Measurements from ENCODE around the gene PLPP4. TPM values are rescaled to one million over a fixed set of nuclear protein-coding genes. Genes with fewer than 3 reads are reported as not detected.

PLPP4 gene
- total and polyA plus RNA-seq, 2 donors = 0.14 to 0.27 TPM

DNA sequence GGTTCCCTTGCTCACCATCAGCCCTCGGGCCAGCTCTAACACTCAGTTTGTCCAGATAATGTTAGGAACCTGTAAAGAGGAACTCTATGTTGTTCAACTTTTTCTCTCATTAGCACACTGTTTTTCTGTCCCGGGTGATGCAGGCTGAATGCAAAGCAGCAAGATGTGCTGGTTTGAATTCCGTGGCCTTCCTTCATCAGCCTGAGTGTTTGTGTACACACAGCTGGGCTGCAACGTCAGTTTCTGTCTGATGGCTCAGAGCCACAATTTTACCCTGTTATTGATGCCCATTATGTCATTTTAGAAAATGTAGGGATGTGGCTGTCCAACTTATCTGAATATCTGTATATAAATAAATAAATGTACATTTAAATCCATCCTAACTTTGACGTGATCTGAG lies 152.0 kb downstream of the PLPP4 start:
- H3K36me3 ChIP-seq (ENCODE audit: control insufficient read depth in 2 of 2, insufficient read depth in 2 of 2, low read length in 1 of 2) = no peaks in the 10 kb centered on the region
- H3K4me3 ChIP-seq (ENCODE audit: low read length in 2 of 2) = no peak overlapping the region
- H3K9me3 ChIP-seq (ENCODE audit: control insufficient read depth in 2 of 2, insufficient read depth in 1 of 2, low read length in 1 of 2) = no peaks in the 10 kb centered on the region
- no peak for DNase-seq (ENCODE audit: low read depth in 6 of 9, low spot score in 9 of 9)
- 81% methylated on average over 5 of the region's 5 CpGs for WGBS
- H3K27ac ChIP-seq (ENCODE audit: low read depth in 1 of 2, low read length in 1 of 2) = no peak overlapping the region
- H3K27me3 ChIP-seq (ENCODE audit: control insufficient read depth in 2 of 2, insufficient read depth in 1 of 2, low read length in 1 of 2) = no peaks in the 10 kb centered on the region
- no peaks in the 10 kb centered on the region for H3K4me1 ChIP-seq (ENCODE audit: control insufficient read depth in 2 of 2, insufficient read depth in 2 of 2, low read length in 2 of 2)

DNA sequence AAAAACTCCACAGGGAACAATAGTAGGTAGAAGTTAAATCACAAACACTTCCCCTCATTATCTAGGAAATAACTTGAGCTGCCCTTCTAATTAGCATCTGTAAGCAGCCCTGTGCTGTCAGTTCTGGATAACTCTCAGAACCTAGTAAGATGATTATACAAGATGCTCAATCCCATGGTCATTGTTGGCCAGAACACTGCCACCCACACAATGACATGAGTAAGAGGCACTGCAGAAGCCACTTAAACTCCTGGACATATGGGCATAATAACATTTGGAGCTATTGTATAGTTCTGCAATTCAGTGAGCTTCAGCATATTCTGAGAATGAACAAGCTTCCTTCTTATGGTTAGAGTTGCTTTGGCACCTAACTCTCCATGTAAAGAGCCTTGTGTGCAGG lies 153.8 kb downstream of the PLPP4 start:
- no peak overlapping the region for H3K4me3 ChIP-seq (ENCODE audit: low read length in 2 of 2)
- H3K27me3 ChIP-seq (ENCODE audit: control insufficient read depth in 2 of 2, insufficient read depth in 1 of 2, low read length in 1 of 2) = no peaks in the 10 kb centered on the region
- H3K4me1 ChIP-seq (ENCODE audit: control insufficient read depth in 2 of 2, insufficient read depth in 2 of 2, low read length in 2 of 2) = no peaks in the 10 kb centered on the region
- DNase-seq (ENCODE audit: low read depth in 6 of 9, low spot score in 9 of 9) = no peak
- H3K27ac ChIP-seq (ENCODE audit: low read depth in 1 of 2, low read length in 1 of 2) = no peak overlapping the region
- no peaks in the 10 kb centered on the region for H3K36me3 ChIP-seq (ENCODE audit: control insufficient read depth in 2 of 2, insufficient read depth in 2 of 2, low read length in 1 of 2)
- H3K9me3 ChIP-seq (ENCODE audit: control insufficient read depth in 2 of 2, insufficient read depth in 1 of 2, low read length in 1 of 2) = no peaks in the 10 kb centered on the region

DNA sequence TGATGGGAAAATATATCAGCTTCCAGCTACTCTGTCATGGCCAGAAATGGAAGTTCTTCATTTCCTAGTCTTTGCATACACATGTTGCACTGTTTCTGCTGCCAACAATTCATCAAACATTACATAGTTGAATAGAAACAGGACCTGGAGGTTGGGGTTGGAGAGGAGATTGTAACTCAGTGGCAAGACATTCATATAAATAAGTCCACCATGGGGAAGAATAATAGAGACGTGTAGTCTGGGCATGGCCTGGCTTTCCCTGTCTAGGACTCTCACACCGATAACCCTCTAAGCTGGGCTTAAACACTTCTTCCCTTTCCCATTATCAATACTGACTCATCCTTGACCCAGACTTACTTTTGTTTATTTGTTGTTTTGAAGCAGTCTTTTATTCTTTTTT lies 155.7 kb downstream of the PLPP4 start:
- Histone ChIP-seq H3K9me3 (ENCODE audit: control insufficient read depth in 2 of 2, insufficient read depth in 1 of 2, low read length in 1 of 2) (no peaks in the 10 kb centered on the region), H3K27me3 (ENCODE audit: control insufficient read depth in 2 of 2, insufficient read depth in 1 of 2, low read length in 1 of 2) (no peaks in the 10 kb centered on the region), H3K4me1 (ENCODE audit: control insufficient read depth in 2 of 2, insufficient read depth in 2 of 2, low read length in 2 of 2) (no peaks in the 10 kb centered on the region), H3K36me3 (ENCODE audit: control insufficient read depth in 2 of 2, insufficient read depth in 2 of 2, low read length in 1 of 2) (no peaks in the 10 kb centered on the region), H3K4me3 (ENCODE audit: low read length in 2 of 2) (no peak overlapping the region), H3K27ac (ENCODE audit: low read depth in 1 of 2, low read length in 1 of 2) (no peak overlapping the region)
- DNase-seq (ENCODE audit: low read depth in 6 of 9, low spot score in 9 of 9) = no peak
- WGBS = 96% methylated on average over 2 of the region's 2 CpGs

DNA sequence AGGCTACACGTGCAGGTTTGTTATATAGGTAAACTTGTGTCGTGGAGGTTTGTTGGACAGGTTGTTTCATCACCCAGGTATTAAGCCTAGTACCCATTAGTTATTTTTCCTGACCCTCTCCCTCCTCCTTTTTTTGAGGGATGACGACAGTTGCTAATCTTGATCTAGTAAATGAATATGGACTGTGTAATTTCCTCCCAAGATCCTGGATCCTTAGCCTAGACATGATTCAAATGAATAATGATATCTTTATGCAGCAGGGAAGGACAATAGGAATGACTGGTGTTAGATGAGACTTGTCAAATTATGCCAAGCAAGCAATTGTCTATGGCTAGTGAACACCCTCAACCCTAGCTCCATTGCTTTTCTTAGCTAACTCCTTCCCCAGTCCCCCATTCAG lies 156.2 kb downstream of the PLPP4 start:
- H3K27ac ChIP-seq (ENCODE audit: low read depth in 1 of 2, low read length in 1 of 2) = no peak overlapping the region
- WGBS = 95% methylated on average over 3 of the region's 3 CpGs
- no peak overlapping the region for H3K4me3 ChIP-seq (ENCODE audit: low read length in 2 of 2)
- H3K9me3 ChIP-seq (ENCODE audit: control insufficient read depth in 2 of 2, insufficient read depth in 1 of 2, low read length in 1 of 2) = no peaks in the 10 kb centered on the region
- no peaks in the 10 kb centered on the region for H3K4me1 ChIP-seq (ENCODE audit: control insufficient read depth in 2 of 2, insufficient read depth in 2 of 2, low read length in 2 of 2)
- no peak for DNase-seq (ENCODE audit: low read depth in 6 of 9, low spot score in 9 of 9)
- H3K36me3 ChIP-seq (ENCODE audit: control insufficient read depth in 2 of 2, insufficient read depth in 2 of 2, low read length in 1 of 2) = no peaks in the 10 kb centered on the region
- H3K27me3 ChIP-seq (ENCODE audit: control insufficient read depth in 2 of 2, insufficient read depth in 1 of 2, low read length in 1 of 2) = no peaks in the 10 kb centered on the region

DNA sequence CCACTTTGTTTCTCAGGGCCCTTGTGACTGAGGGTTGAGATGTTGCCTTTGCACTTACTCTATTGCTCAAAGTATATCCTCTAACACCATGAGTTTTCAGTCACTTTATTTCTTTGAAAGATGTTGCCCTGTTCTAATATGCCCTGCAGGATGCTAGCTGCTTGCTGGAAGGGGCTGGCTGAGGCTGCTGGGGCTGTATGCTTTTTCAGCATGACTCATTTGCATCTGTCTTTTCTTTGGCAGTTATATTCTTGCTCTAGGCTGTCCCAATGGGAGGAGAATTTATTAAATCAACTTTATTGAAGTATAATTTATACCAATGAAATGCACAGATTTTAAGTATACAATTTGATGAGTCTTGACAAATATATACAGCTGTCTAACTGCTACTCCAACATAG lies 157.7 kb downstream of the PLPP4 start:
- Histone ChIP-seq H3K4me3 (ENCODE audit: low read length in 2 of 2) (no peak overlapping the region), H3K27ac (ENCODE audit: low read depth in 1 of 2, low read length in 1 of 2) (no peak overlapping the region), H3K27me3 (ENCODE audit: control insufficient read depth in 2 of 2, insufficient read depth in 1 of 2, low read length in 1 of 2) (no peaks in the 10 kb centered on the region), H3K9me3 (ENCODE audit: control insufficient read depth in 2 of 2, insufficient read depth in 1 of 2, low read length in 1 of 2) (no peaks in the 10 kb centered on the region), H3K36me3 (ENCODE audit: control insufficient read depth in 2 of 2, insufficient read depth in 2 of 2, low read length in 1 of 2) (no peaks in the 10 kb centered on the region), H3K4me1 (ENCODE audit: control insufficient read depth in 2 of 2, insufficient read depth in 2 of 2, low read length in 2 of 2) (no peaks in the 10 kb centered on the region)
- DNase-seq (ENCODE audit: low read depth in 6 of 9, low spot score in 9 of 9) = no peak

DNA sequence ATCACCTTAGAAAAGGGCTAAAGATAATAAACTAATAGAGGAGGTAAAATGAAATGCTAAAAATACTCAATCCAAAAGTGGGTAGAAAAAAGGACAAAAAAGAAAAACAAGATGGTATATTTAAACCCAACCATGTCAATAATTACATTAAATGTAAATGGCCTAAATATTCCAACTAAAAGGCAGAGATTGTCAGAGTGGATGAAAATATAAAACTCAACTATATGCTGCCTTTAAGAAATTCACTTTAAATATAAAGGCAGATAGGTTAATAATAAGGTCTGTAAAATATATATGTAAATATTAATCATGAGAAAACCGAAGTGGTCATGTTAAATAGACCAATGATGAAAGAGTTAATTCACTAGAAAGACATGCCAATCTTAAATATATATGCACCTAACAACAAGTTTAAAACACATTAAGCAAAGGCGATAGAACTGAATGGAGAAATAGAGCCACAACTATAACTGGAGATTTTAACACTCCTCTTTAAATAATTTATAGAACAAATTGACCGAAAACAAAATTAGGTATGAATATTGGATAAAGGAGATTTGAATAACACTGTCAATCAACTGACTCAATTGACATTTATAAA lies 159.4 kb downstream of the PLPP4 start:
- Histone ChIP-seq H3K27ac (ENCODE audit: low read depth in 1 of 2, low read length in 1 of 2) (no peak overlapping the region), H3K27me3 (ENCODE audit: control insufficient read depth in 2 of 2, insufficient read depth in 1 of 2, low read length in 1 of 2) (no peaks in the 10 kb centered on the region), H3K4me3 (ENCODE audit: low read length in 2 of 2) (no peak overlapping the region), H3K9me3 (ENCODE audit: control insufficient read depth in 2 of 2, insufficient read depth in 1 of 2, low read length in 1 of 2) (no peaks in the 10 kb centered on the region), H3K36me3 (ENCODE audit: control insufficient read depth in 2 of 2, insufficient read depth in 2 of 2, low read length in 1 of 2) (no peaks in the 10 kb centered on the region), H3K4me1 (ENCODE audit: control insufficient read depth in 2 of 2, insufficient read depth in 2 of 2, low read length in 2 of 2) (no peaks in the 10 kb centered on the region)
- 62% methylated on average over 3 of the region's 3 CpGs for WGBS
- DNase-seq (ENCODE audit: low read depth in 6 of 9, low spot score in 9 of 9) = no peak

DNA sequence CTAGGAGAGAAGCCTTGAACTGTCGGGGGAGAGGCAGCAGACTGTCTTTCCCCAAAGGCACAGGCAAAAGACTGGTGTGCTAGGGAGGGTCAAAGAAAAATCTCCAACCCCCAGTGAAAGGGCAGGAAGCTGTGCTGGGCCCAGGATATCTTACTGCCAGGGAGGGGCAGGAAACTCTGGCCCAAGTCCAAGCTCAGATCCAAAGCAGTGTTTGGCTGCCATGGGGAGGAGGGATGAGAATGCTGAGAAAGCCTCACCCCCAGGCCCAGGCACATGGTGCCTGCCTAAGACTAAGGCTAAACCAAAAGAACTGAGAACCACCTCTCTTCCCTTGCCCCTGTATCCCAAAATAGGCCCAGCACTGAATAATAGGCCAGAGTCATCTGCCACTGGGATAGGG lies 171.2 kb downstream of the PLPP4 start:
- H3K9me3 ChIP-seq (ENCODE audit: control insufficient read depth in 2 of 2, insufficient read depth in 1 of 2, low read length in 1 of 2) = no peaks in the 10 kb centered on the region
- no peaks in the 10 kb centered on the region for H3K4me1 ChIP-seq (ENCODE audit: control insufficient read depth in 2 of 2, insufficient read depth in 2 of 2, low read length in 2 of 2)
- 100% methylated on average over 1 of the region's 1 CpG for WGBS
- no peaks in the 10 kb centered on the region for H3K36me3 ChIP-seq (ENCODE audit: control insufficient read depth in 2 of 2, insufficient read depth in 2 of 2, low read length in 1 of 2)
- H3K27me3 ChIP-seq (ENCODE audit: control insufficient read depth in 2 of 2, insufficient read depth in 1 of 2, low read length in 1 of 2) = no peaks in the 10 kb centered on the region
- H3K27ac ChIP-seq (ENCODE audit: low read depth in 1 of 2, low read length in 1 of 2) = no peak overlapping the region
- H3K4me3 ChIP-seq (ENCODE audit: low read length in 2 of 2) = no peak overlapping the region
- DNase-seq (ENCODE audit: low read depth in 6 of 9, low spot score in 9 of 9) = no peak

DNA sequence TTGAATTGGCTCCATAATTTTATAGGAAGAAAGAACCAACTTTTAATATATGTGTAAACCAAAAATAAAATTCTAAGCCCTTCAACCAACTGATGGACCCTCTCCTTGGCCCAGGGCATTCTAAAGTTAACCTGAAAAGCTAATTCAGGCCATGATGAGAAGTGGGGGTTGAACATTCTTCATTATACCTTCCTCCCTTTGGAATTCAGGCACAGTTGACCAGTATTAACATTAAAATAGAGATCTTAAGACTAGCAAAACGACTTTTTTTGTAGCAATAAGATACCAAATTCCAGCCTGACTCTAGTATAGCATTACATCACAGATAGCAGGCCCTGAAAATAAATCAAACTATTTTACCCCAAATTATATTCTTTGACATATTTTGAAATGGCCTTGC lies 173.2 kb downstream of the PLPP4 start:
- 74% methylated on average over 1 of the region's 1 CpG for WGBS
- Histone ChIP-seq H3K36me3 (ENCODE audit: control insufficient read depth in 2 of 2, insufficient read depth in 2 of 2, low read length in 1 of 2) (no peaks in the 10 kb centered on the region), H3K4me3 (ENCODE audit: low read length in 2 of 2) (no peak overlapping the region), H3K27ac (ENCODE audit: low read depth in 1 of 2, low read length in 1 of 2) (no peak overlapping the region), H3K9me3 (ENCODE audit: control insufficient read depth in 2 of 2, insufficient read depth in 1 of 2, low read length in 1 of 2) (no peaks in the 10 kb centered on the region), H3K27me3 (ENCODE audit: control insufficient read depth in 2 of 2, insufficient read depth in 1 of 2, low read length in 1 of 2) (no peaks in the 10 kb centered on the region), H3K4me1 (ENCODE audit: control insufficient read depth in 2 of 2, insufficient read depth in 2 of 2, low read length in 2 of 2) (no peaks in the 10 kb centered on the region)
- no peak for DNase-seq (ENCODE audit: low read depth in 6 of 9, low spot score in 9 of 9)

DNA sequence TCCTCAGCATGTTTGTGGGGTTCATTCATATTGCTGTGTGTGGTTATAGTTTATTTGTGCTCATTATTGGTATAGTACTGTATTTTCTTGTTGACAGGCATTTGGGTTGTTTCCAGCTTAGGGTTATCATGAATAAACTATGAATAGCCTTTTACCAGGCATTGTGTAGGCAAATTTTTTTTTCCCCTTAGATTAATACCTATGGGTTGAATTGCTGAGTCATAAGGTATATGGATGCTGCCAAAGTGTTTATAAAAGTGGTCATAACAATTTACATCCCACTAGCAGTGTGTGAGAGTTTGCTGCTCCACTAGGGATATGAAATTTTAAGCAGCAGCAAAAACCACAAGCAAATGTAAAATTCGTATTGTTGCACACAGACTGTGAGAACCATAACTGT lies 175.0 kb downstream of the PLPP4 start:
- H3K4me3 ChIP-seq (ENCODE audit: low read length in 2 of 2) = no peak overlapping the region
- H3K27ac ChIP-seq (ENCODE audit: low read depth in 1 of 2, low read length in 1 of 2) = no peak overlapping the region
- H3K36me3 ChIP-seq (ENCODE audit: control insufficient read depth in 2 of 2, insufficient read depth in 2 of 2, low read length in 1 of 2) = no peaks in the 10 kb centered on the region
- DNase-seq (ENCODE audit: low read depth in 6 of 9, low spot score in 9 of 9) = no peak
- WGBS = 62% methylated on average over 1 of the region's 1 CpG
- H3K27me3 ChIP-seq (ENCODE audit: control insufficient read depth in 2 of 2, insufficient read depth in 1 of 2, low read length in 1 of 2) = no peaks in the 10 kb centered on the region
- no peaks in the 10 kb centered on the region for H3K4me1 ChIP-seq (ENCODE audit: control insufficient read depth in 2 of 2, insufficient read depth in 2 of 2, low read length in 2 of 2)
- no peaks in the 10 kb centered on the region for H3K9me3 ChIP-seq (ENCODE audit: control insufficient read depth in 2 of 2, insufficient read depth in 1 of 2, low read length in 1 of 2)

DNA sequence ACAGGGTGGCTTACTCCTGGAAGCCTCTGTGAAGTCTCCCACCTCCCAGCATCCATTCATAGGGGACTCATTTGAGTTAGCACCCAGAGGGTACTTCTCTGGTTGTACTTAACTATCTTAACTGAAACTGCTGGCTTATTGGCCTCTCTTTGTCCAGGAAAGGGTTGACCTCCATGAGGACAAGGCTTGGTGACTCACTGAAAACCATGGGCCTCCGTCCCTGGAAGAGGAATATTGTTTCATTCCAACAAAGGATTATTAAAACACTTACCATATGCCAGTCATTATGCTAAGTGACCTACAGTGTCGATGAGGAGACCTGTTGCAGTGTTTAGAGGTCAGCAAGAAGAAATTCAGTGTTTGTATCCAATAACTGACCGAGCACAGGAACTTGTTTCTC lies 175.9 kb downstream of the PLPP4 start:
- no peak for DNase-seq (ENCODE audit: low read depth in 6 of 9, low spot score in 9 of 9)
- Histone ChIP-seq H3K9me3 (ENCODE audit: control insufficient read depth in 2 of 2, insufficient read depth in 1 of 2, low read length in 1 of 2) (no peaks in the 10 kb centered on the region), H3K27me3 (ENCODE audit: control insufficient read depth in 2 of 2, insufficient read depth in 1 of 2, low read length in 1 of 2) (no peaks in the 10 kb centered on the region), H3K4me3 (ENCODE audit: low read length in 2 of 2) (no peak overlapping the region), H3K27ac (ENCODE audit: low read depth in 1 of 2, low read length in 1 of 2) (no peak overlapping the region), H3K36me3 (ENCODE audit: control insufficient read depth in 2 of 2, insufficient read depth in 2 of 2, low read length in 1 of 2) (no peaks in the 10 kb centered on the region), H3K4me1 (ENCODE audit: control insufficient read depth in 2 of 2, insufficient read depth in 2 of 2, low read length in 2 of 2) (no peaks in the 10 kb centered on the region)
- WGBS = 89% methylated on average over 3 of the region's 3 CpGs
